HUES6 (cell line): ENCODE data around the gene LMAN2.

ENCODE experiments used
- H3K27ac ChIP-seq: 2 replicates; pipeline ENCODE4 v1.7.0; 2013; ENCODE audit warnings: low read depth, mild to moderate bottlenecking, low read length, inconsistent platforms
- H3K27me3 ChIP-seq: 2 replicates; pipeline ENCODE4 v1.6.1; 2013; ENCODE audit warnings: low read length; ENCODE audit not compliant: control insufficient read depth, insufficient read depth
- H3K36me3 ChIP-seq: 2 replicates; pipeline ENCODE4 v1.6.1; 2013; ENCODE audit warnings: low read length; ENCODE audit not compliant: control insufficient read depth, insufficient read depth
- H3K4me1 ChIP-seq: 2 replicates; pipeline ENCODE4 v1.6.1; 2013; ENCODE audit warnings: low read length; ENCODE audit not compliant: control insufficient read depth, insufficient read depth
- H3K4me3 ChIP-seq: 2 replicates; pipeline ENCODE4 v1.5.1; 2013; ENCODE audit warnings: low read depth, low read length
- H3K9ac ChIP-seq: one replicate; pipeline ENCODE4 v1.6.1; 2013; ENCODE audit warnings: mild to moderate bottlenecking, low read length
- H3K9me3 ChIP-seq: 2 replicates; pipeline ENCODE4 v1.6.1; 2013; ENCODE audit warnings: low read depth, low read length; ENCODE audit not compliant: control insufficient read depth, insufficient read depth

LMAN2 gene

GRCh38 chr5:177389241-177390169 lies 38.0 kb upstream of the LMAN2 start:
- Histone ChIP-seq H3K9ac (no peak overlapping the region), H3K9me3 (no peaks in the 10 kb centered on the region), H3K4me3 (no peak overlapping the region), H3K27ac (no peak overlapping the region), H3K4me1 (peaks cover 23% of the 10 kb centered on the region), H3K27me3 (peaks cover 27% of the 10 kb centered on the region), H3K36me3 (no peaks in the 10 kb centered on the region)

GRCh38 chr5:177388521-177389052 lies 37.1 kb upstream of the LMAN2 start:
- H3K4me3 ChIP-seq = no peak overlapping the region
- peaks cover 35% of the 10 kb centered on the region for H3K27me3 ChIP-seq
- no peaks in the 10 kb centered on the region for H3K9me3 ChIP-seq
- H3K9ac ChIP-seq = no peak overlapping the region
- H3K27ac ChIP-seq = no peak overlapping the region
- H3K36me3 ChIP-seq = no peaks in the 10 kb centered on the region
- peaks cover 17% of the 10 kb centered on the region for H3K4me1 ChIP-seq

GRCh38 chr5:177387405-177387804 lies 35.9 kb upstream of the LMAN2 start:
- no peak overlapping the region for H3K9ac ChIP-seq
- H3K4me3 ChIP-seq = no peak overlapping the region
- H3K27me3 ChIP-seq = peaks cover 38% of the 10 kb centered on the region
- no peaks in the 10 kb centered on the region for H3K9me3 ChIP-seq
- H3K4me1 ChIP-seq = peaks cover 22% of the 10 kb centered on the region
- no peak overlapping the region for H3K27ac ChIP-seq
- no peaks in the 10 kb centered on the region for H3K36me3 ChIP-seq

GRCh38 chr5:177386542-177386941 lies 35.1 kb upstream of the LMAN2 start:
- Histone ChIP-seq H3K4me3 (no peak overlapping the region), H3K27me3 (peaks cover 35% of the 10 kb centered on the region), H3K36me3 (no peaks in the 10 kb centered on the region), H3K9ac (no peak overlapping the region), H3K9me3 (no peaks in the 10 kb centered on the region), H3K27ac (no peak overlapping the region), H3K4me1 (peaks cover 24% of the 10 kb centered on the region)

GRCh38 chr5:177385720-177386119 lies 34.3 kb upstream of the LMAN2 start:
- H3K9me3 ChIP-seq = no peaks in the 10 kb centered on the region
- no peak overlapping the region for H3K9ac ChIP-seq
- H3K36me3 ChIP-seq = no peaks in the 10 kb centered on the region
- no peak overlapping the region for H3K4me3 ChIP-seq
- H3K27ac ChIP-seq = no peak overlapping the region
- H3K4me1 ChIP-seq = peaks cover 29% of the 10 kb centered on the region
- H3K27me3 ChIP-seq = peaks cover 30% of the 10 kb centered on the region

GRCh38 chr5:177384134-177384533 lies 32.7 kb upstream of the LMAN2 start, which contains the start of gene SLC34A1:
TSS of gene SLC34A1 (plus strand) at chr5:177384434. CDS start at chr5:177385742, 1,308 bp downstream.
- Histone ChIP-seq H3K27me3 (peaks cover 20% of the 10 kb centered on the region), H3K9ac (no peak within 1 kb of the TSS), H3K4me3 (no peak within 1 kb of the TSS), H3K9me3 (no peaks in the 10 kb centered on the region), H3K36me3 (no peaks in the 10 kb centered on the region), H3K4me1 (peaks cover 18% of the 10 kb centered on the region), H3K27ac (no peak within 1 kb of the TSS)

GRCh38 chr5:177383181-177383580 lies 31.7 kb upstream of the LMAN2 start:
- no peaks in the 10 kb centered on the region for H3K36me3 ChIP-seq
- H3K4me3 ChIP-seq = no peak overlapping the region
- H3K9ac ChIP-seq = no peak overlapping the region
- no peak overlapping the region for H3K27ac ChIP-seq
- H3K4me1 ChIP-seq = peaks cover 12% of the 10 kb centered on the region; the same call in 1 of the 2 replicates
- peaks cover 11% of the 10 kb centered on the region for H3K27me3 ChIP-seq
- H3K9me3 ChIP-seq = no peaks in the 10 kb centered on the region

GRCh38 chr5:177382423-177383029 lies 31.1 kb upstream of the LMAN2 start:
- no peaks in the 10 kb centered on the region for H3K9me3 ChIP-seq
- H3K9ac ChIP-seq = no peak overlapping the region
- no peaks in the 10 kb centered on the region for H3K36me3 ChIP-seq
- peaks cover 11% of the 10 kb centered on the region for H3K27me3 ChIP-seq
- H3K4me1 ChIP-seq = peaks cover 17% of the 10 kb centered on the region
- no peak overlapping the region for H3K4me3 ChIP-seq
- no peak overlapping the region for H3K27ac ChIP-seq

GRCh38 chr5:177380805-177381126 lies 29.3 kb upstream of the LMAN2 start:
- H3K27me3 ChIP-seq = peaks cover 11% of the 10 kb centered on the region
- no peak overlapping the region for H3K4me3 ChIP-seq

GRCh38 chr5:177378884-177379883 lies 27.7 kb upstream of the LMAN2 start:
- Histone ChIP-seq H3K4me1 (peaks cover 18% of the 10 kb centered on the region), H3K36me3 (no peaks in the 10 kb centered on the region), H3K27ac (no peak overlapping the region), H3K9me3 (no peaks in the 10 kb centered on the region), H3K9ac (no peak overlapping the region), H3K27me3 (peaks cover 10% of the 10 kb centered on the region), H3K4me3 (no peak overlapping the region)

More at GRCh38 chr5:177380805-177381126, 29.3 kb upstream of the LMAN2 start:
- no peaks in the 10 kb centered on the region for H3K36me3 ChIP-seq
- H3K27ac ChIP-seq = no peak overlapping the region
- H3K9ac ChIP-seq = no peak overlapping the region
- H3K9me3 ChIP-seq = no peaks in the 10 kb centered on the region
- H3K4me1 ChIP-seq = peaks cover 17% of the 10 kb centered on the region
